GF-D8 (cell line): ENCODE results near the gene QPRT.
A peak's percentile ranks its signal among the peaks of the same experiment; 100 is the strongest.
"Not testable (repeated sequence)": the region's sequence is repeated elsewhere in the genome, so short reads cannot be mapped to it uniquely, and the experiment has no call there.

ENCODE experiments used
- DNase-seq: peaks from one replicate; lab custom pipeline; 2025; lab: John Stamatoyannopoulos, UW

The QPRT gene

DNA sequence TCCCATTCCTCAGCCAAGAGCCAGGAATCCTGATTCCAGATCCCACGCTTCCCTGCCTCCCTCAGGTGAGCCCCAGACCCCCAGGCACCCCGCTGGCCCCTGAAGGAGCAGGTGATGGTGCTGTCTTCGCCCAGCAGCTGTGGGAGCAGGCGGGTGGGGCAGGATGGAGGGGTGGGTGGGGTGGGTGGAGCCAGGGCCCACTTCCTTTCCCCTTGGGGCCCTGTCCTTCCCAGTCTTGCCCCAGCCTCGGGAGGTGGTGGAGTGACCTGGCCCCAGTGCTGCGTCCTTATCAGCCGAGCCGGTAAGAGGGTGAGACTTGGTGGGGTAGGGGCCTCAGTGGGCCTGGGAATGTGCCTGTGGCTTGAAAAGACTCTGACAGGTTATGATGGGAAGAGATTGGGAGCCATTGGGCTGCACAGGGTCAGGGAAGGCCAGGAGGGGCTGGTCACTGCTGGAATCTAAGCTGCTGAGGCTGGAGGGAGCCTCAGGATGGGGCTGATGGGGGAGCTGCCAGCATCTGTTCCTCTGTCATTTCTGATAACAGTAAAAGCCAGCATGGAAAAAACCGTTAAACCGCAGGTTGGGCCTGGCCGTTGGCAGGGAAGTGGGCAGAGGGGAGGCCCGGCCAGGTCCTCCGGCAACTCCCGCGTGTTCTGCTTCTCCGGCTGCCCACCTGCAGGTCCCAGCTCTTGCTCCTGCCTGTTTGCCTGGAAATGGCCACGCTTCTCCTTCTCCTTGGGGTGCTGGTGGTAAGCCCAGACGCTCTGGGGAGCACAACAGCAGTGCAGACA, 15.8 kb upstream of the QPRT start, which contains the start of gene SPN:
SPN (plus strand) TSS at position 232 of the 791 bp plus-strand sequence; CDS start at position 714, 482 bp downstream.
- DNase-seq = peak; percentile 94

DNA sequence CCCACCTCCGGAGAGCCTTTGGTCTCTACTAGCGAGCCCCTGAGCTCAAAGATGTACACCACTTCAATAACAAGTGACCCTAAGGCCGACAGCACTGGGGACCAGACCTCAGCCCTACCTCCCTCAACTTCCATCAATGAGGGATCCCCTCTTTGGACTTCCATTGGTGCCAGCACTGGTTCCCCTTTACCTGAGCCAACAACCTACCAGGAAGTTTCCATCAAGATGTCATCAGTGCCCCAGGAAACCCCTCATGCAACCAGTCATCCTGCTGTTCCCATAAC, 15.2 kb upstream of the QPRT start:
- no peak for DNase-seq

GRCh38 chr16:29664091-29664921, 14.7 kb upstream of the QPRT start:
- no peak for DNase-seq

- no peak for DNase-seq
These were observed 13.5 kb upstream of the QPRT start for GRCh38 chr16:29665294-29666077.

- DNase-seq = not testable (repeated sequence)
These were observed 11.7 kb upstream of the QPRT start for GRCh38 chr16:29667322-29667610.

GRCh38 chr16:29667755-29668154, 11.2 kb upstream of the QPRT start:
- DNase-seq = no peak

DNA sequence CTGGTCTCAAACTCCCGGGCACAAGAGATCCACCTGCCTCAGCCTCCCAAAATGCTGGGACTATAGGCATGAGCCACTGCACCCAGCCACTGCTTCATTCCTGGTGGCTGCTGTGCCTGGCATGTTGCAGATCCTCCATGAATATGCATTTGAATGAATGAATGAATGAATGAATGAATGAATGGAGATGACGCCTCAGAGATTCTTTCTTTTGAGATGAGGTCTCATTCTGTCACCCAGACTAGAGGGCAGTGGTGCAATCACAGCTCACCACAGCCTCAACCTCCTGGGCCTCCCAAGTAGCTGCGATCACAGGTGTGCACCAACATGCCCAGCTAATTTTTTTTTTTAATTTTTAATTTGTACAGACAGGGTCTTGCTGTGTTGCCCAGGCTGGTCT, 10.7 kb upstream of the QPRT start:
- no peak for DNase-seq

GRCh38 chr16:29673501-29673900, 5.5 kb upstream of the QPRT start:
- no peak for DNase-seq

DNA sequence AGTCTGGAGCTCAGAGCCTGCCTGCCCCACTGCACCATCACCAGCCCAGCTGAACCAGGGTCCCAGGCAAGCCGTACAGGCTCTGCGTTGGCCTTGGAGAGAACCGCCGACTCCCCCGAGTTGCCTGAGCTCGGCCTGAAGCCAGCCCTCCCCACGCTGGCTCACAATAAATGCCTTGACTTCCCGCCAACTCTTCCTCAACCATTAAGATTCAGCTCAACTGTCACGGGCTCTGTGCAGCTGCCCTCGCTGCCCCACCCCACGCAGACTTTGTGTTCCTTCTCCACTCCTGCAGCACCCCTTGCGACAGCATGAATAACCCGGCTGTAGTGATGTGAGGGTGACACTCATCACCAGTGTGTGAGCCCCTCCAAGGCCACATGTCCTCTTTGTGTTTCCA, 4.8 kb upstream of the QPRT start:
- peak; percentile 86 for DNase-seq

GRCh38 chr16:29675811-29676643, 3.0 kb upstream of the QPRT start:
- DNase-seq = peak; percentile 64

DNA sequence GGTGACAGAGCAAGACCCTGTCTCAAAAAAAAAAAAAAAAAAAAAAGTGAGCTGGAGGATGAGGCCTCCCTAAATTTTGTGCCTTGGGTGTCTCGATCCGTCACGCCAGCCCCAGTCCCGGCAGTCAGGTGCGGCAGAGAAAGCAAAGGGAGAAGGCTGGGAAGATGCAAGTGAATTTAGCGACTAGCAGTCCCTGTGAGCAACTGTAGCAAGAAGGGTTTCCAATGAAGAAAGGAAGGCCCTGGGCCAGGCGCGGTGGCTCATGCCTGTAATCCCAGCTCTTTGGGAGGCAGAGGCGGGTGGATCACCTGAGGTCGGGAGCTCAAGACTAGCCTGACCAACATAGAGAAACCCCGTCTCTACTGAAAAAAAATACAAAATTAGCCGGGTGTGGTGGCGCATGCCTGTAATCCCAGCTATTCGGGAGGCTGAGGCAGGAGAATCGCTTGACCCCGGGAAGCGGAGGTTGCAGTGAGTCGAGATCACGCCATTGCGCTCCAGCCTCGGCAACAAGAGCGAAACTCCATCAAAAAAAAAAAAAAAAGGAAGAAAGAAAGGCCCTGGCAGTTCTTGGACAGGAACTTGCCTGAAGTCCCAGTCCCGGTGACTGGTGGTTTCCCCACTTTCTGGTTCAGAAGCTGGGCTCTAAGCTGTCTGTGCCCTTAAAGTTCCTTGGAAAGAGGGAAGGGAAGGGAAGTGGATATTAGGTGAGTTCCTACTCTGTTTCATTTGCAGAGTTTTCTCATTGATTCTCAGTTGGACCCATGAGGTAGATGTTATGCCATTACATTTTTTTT, 1.8 kb upstream of the QPRT start:
- DNase-seq = no peak

GRCh38 chr16:29680180-29680598, 1.2 kb downstream of the QPRT start:
- peak; percentile 65 for DNase-seq

DNA sequence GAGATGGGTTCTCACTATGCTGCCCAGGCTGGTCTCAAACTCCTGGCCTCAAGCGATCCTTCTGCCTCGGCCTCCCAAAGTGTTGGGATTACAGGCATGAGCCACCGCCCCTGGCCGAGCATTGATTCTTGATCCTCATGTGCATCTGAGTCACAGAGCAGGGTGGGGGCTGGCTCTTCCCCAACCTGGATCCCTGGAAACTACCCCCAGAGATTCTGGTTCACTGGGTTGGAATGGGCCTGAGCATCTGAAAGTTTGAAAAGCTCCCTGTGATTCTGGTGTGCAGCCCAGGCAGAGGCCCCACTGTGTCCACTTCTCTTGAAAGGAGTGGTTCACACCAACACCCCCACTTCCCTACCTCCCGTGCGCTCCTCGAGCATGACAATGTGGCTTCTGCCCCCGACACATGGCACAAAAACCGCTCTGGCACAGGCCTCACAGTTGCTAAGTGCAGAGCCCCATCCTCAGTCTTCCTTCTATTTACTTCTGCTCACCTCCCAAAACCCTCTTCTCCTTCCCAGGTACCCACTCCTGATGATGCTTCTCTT, 4.6 kb downstream of the QPRT start:
- DNase-seq = no peak

DNA sequence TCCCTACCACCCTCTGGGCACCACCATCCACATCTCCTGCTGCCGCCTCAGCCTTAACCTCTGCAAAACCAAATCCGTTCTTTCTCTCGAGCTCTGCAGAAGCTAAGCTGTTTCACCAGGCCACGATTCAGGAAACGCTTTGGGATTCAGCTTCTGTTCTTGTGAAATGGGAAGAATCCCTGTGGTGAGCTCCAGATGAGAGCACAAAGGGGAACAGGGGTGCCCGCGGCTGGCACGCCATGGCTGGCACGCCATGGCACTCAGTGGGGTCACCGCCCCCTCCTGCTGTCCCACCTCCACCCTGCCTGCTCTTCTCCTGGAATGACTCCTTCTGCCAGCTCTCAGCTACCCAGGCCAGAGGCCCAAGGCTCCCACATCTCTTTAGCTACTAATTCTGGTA, 5.7 kb downstream of the QPRT start:
- DNase-seq = no peak

GRCh38 chr16:29686740-29687332, 7.9 kb downstream of the QPRT start:
- DNase-seq = peak; percentile 46

GRCh38 chr16:29687755-29688154, 8.8 kb downstream of the QPRT start:
- DNase-seq = no peak

DNA sequence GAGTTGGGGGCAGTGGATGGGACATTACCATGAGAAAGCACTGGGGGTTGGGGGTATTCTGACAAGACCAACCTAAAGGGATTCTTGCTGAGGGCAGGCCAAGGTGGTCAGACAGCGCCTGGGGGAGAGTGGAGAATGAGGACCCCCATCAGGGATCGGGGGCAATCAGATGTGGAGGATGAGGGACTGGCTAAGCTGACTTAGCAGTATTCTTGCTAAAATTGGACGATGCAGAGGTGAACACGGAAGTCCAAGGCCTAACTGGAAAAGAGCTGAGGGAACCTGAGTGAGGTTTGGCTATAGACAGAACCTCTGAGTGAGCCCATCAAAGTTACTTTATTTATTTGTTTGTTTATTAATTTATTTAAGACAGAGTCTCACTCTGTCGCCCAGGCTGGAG, 9.2 kb downstream of the QPRT start:
- no peak for DNase-seq

DNA sequence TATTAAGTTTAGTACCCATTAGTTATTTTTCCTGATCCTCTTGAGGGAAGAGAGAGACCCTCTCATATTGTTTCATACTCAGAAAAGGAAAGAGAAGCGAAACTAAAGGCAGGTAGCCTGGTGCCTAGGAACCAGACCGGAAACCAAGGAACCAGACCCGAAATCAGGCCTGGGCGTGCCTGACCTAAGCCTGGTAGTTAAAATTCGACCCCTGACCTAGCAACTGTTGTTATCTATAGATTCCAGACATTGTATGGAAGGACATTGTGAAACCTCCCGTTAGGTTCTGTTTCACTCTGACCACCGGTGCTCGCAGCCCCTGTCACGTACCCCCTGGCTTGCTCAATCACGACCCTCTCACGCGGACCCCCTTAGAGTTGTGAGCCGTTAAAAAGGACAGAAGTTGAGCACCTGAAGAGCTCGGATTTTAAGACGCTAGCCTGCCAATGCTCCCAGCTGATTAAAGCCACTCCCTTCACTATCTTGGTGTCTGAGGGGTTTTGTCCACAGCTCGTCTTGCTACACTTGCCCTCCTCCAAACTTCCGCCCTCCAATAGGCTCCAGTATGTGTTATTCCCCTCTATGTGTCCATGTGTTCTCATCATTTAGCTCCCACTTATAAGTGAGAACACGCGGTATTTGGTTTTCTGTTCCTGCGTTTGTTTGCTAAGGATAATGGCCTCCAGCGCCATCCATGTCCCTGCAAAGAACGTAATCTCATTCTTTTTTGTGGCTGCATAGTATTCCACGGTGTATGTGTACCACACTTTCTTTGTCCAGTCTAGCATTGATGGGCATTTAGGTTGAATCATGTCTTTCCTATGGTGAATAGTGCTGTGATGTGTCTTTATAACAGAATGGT, 10.7 kb downstream of the QPRT start:
- peak; percentile 64 for DNase-seq

GRCh38 chr16:29692606-29693005, 13.6 kb downstream of the QPRT start:
- DNase-seq = not testable (repeated sequence)
